Measurements from ENCODE around the gene SOX13. TPM values are rescaled to one million over a fixed set of nuclear protein-coding genes. Genes with fewer than 3 reads are reported as not detected.

Gene SOX13
- total and polyA plus RNA-seq, 11 donors = 8.2 to 16.0 (median 12.6) TPM

DNA sequence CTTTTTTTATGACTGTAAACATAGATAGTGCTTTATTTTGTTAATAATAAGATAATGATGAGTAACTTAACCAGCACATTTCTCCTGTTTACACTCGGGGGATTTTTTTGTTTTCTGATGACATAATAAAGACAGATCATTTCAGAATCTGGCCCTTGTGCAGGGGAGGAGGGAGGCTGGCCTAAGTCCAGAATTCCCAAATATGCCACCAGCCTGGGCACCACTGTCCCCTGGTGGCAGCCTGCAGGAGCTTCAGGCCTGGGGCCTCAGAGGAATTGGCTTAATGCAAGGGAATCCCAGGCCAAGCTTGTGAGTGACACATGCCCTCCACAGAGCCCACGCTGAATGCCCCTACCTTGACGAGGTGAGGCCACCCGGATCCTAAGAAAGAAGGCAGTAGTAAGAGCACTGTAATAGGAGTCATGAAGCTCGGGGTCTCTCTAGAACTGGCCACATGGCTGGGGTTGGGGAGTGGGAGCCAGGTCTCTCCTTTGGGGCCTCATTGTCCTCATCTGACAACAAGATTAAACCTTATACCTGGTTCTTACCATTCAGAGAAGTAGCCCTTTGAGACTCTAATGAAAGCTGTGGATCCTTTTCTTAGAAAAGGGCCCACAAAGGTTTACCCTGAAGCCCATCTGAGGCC is 54.8 kb downstream of the SOX13 start:
- peak in 3 of 4 donors; percentile 37 to 73 (median 63) for ATAC-seq
- peaks cover 0 to 39% (median 28%) of the 10 kb centered on the region in 9 donors for H3K36me3 ChIP-seq
- peaks cover 4 to 48% (median 25%) of the 10 kb centered on the region in 12 donors for H3K4me1 ChIP-seq
- no peak overlapping the region for H3K4me3 ChIP-seq
- peak in 1 of 2 donors; percentile 13 for TF ChIP-seq POLR2A (IDR thresholded peaks at IDR 0.05)
- TF ChIP-seq, protein P1, sequence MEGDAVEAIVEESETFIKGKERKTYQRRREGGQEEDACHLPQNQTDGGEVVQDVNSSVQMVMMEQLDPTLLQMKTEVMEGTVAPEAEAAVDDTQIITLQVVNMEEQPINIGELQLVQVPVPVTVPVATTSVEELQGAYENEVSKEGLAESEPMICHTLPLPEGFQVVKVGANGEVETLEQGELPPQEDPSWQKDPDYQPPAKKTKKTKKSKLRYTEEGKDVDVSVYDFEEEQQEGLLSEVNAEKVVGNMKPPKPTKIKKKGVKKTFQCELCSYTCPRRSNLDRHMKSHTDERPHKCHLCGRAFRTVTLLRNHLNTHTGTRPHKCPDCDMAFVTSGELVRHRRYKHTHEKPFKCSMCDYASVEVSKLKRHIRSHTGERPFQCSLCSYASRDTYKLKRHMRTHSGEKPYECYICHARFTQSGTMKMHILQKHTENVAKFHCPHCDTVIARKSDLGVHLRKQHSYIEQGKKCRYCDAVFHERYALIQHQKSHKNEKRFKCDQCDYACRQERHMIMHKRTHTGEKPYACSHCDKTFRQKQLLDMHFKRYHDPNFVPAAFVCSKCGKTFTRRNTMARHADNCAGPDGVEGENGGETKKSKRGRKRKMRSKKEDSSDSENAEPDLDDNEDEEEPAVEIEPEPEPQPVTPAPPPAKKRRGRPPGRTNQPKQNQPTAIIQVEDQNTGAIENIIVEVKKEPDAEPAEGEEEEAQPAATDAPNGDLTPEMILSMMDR (IDR thresholded peaks at IDR 0.05) = peak; percentile 82 to 97 (median 89)
- peak; percentile 59 to 75 (median 67) for DNase-seq
- no peaks in the 10 kb centered on the region for H3K27me3 ChIP-seq
- WGBS, 4 donors = 38 to 53% (median 44%) methylated on average over 5 of the region's 5 CpGs
- H3K27ac ChIP-seq = peak overlapping the region in 10 of 12 donors; percentile 30 to 80 (median 50)
- intact Hi-C loops (cut with DNase I) = loop anchor here (1.0 to 10.0 kb wide), 12 partner anchors 40 to 267 kb away; partner anchors contain the start of genes SOX13 (in 4 of the 10) and SNRPE (in 3 of the 10)
- H3K9me3 ChIP-seq = no peaks in the 10 kb centered on the region

- peaks cover 4 to 48% (median 23%) of the 10 kb centered on the region in 12 donors for H3K4me1 ChIP-seq
- no peaks in the 10 kb centered on the region for H3K9me3 ChIP-seq
- intact Hi-C loops (cut with DNase I) = loop anchor here in 6 of 10 donors (1.0 to 10.0 kb wide), 11 partner anchors 41 to 268 kb away; partner anchors contain the start of genes SNRPE (in 2 of the 6) and SOX13 (in 2 of the 6)
- DNase-seq (peak in 1 of 5 donors; percentile 28), ATAC-seq (no peak)
- H3K27ac ChIP-seq = peak overlapping the region in 3 of 12 donors; percentile 25 to 80 (median 26)
- H3K4me3 ChIP-seq = peak overlapping the region in 1 of 12 donors; percentile 3
- H3K27me3 ChIP-seq = no peaks in the 10 kb centered on the region
- 70 to 91% (median 72%) methylated on average over 4 of the region's 4 CpGs for WGBS, 4 donors
- no peak for TF ChIP-seq POLR2A (IDR thresholded peaks at IDR 0.05)
- TF ChIP-seq, protein P1 (IDR thresholded peaks at IDR 0.05) = no peak
- peaks cover 0 to 31% (median 24%) of the 10 kb centered on the region in 9 donors for H3K36me3 ChIP-seq
These were observed 55.6 kb downstream of the SOX13 start for GRCh38 chr1:204128464-204128963.

DNA sequence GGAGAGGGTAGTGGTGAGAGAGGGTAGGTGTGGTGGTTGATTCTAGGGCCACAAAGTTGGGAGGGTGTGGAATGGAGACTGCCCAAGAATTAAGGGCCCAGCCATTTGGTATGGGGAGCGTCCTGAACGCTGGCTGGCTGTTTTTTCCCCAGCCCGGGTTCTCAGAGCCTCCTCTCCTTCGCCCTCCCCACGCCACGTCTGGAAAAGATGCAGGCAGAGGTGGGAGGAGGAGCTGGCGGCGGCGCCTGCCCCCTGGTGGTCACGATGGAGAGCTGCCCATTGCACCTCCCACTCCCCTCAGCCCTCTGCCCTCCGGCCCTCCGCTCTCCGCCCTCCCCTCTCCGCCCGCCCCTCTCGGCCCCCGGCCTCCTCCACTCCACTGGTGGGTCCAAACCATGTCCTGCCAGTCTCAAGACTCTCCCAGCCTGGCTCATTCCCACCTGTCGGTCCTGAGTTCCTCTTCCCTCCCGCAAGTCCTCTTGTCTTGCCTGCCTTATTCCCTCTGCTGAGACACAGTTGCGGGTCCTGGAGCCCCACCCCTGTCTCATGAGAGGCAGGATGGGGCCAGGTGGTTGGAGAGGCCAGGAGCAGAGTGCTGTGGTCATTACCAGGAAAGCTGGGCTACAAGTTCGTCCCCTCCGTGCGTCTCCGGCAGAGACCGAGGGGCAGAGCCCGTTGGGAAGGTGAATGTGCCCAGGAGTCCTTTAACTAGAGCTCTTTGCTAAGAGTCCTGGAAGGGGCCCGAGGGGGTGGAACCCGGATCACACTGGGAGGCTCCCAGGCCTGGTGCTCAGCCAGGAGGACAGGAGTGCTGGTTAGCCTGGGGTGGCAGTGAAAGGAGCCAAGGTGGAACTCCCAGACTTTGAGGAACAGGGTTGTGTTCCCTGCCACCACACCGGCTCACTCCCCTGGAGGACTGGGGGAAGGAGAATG is 56.3 kb downstream of the SOX13 start:
- peak overlapping the region in 5 of 12 donors; percentile 3 to 25 (median 18) for H3K4me3 ChIP-seq
- H3K4me1 ChIP-seq = peaks cover 4 to 48% (median 23%) of the 10 kb centered on the region in 12 donors
- H3K9me3 ChIP-seq = no peaks in the 10 kb centered on the region
- peak; percentile 62 to 89 (median 84) for ATAC-seq
- peak overlapping the region in 3 of 12 donors; percentile 25 to 80 (median 38) for H3K27ac ChIP-seq
- no peaks in the 10 kb centered on the region for H3K27me3 ChIP-seq
- TF ChIP-seq POLR2A (IDR thresholded peaks at IDR 0.05) = no peak
- TF ChIP-seq, protein P1 (IDR thresholded peaks at IDR 0.05) = peak; percentile 86 to 95 (median 92)
- peaks cover 0 to 29% (median 21%) of the 10 kb centered on the region in 9 donors for H3K36me3 ChIP-seq
- WGBS, 4 donors = 14 to 27% (median 26%) methylated on average over 24 to 29 of the region's 29 CpGs
- intact Hi-C loops (cut with DNase I) = loop anchor here in 8 of 10 donors (1.0 to 10.0 kb wide), 11 partner anchors 42 to 268 kb away; partner anchors contain the start of genes SNRPE (in 4 of the 8) and SOX13 (in 2 of the 8)
- DNase-seq = peak; percentile 70 to 87 (median 77)

Measured in heart left ventricle (tissue), 16 donors.